ENCODE data around the gene DNAH8.

GRCh38 chr6:38856492-38856891, 141.4 kb downstream of the DNAH8 start:
- TF ChIP-seq CTCF (IDR thresholded peaks at IDR 0.05) (no peak), POLR2A (IDR thresholded peaks at IDR 0.05) (no peak)

Data from testis (tissue), 2 donors.